GM12801 (cell line): Measurements from ENCODE around the gene ZP1.

Experiments
- CTCF ChIP-seq: IDR thresholded peaks from one replicate; pipeline ENCODE4 v1.5.1; 2011; ENCODE audit warnings: control low read depth; ENCODE audit not compliant: insufficient read length; ENCODE audit errors: extremely low read depth

The ZP1 gene

GRCh38 chr11:60854140-60854846 is 13.0 kb upstream of the ZP1 start:
- TF ChIP-seq CTCF: no peak

GRCh38 chr11:60854847-60855725 is 12.3 kb upstream of the ZP1 start:
- TF ChIP-seq CTCF: no peak

GRCh38 chr11:60855726-60856633 is 11.4 kb upstream of the ZP1 start, which contains the start of gene PTGDR2:
Gene PTGDR2 (minus strand): TSS chr11:60855950. CDS start chr11:60853722, 2,228 bp downstream.
- no peak for TF ChIP-seq CTCF

- no peak for TF ChIP-seq CTCF
Measured at GRCh38 chr11:60857378-60858232, 9.7 kb upstream of the ZP1 start.

- no peak for TF ChIP-seq CTCF
Measured at GRCh38 chr11:60858236-60858635, 9.1 kb upstream of the ZP1 start.

- no peak for TF ChIP-seq CTCF
Measured at GRCh38 chr11:60858731-60859464, 8.4 kb upstream of the ZP1 start.
